ENCODE results near the gene DCDC1.
"Not testable (repeated sequence)": the region's sequence is repeated elsewhere in the genome, so short reads cannot be mapped to it uniquely, and the experiment has no call there.

Gene DCDC1

GRCh38 chr11:30984827-30985226 is 384.7 kb downstream of the DCDC1 start:
- no peak for FAIRE-seq

GRCh38 chr11:30984442-30984816 is 385.1 kb downstream of the DCDC1 start:
- no peak for FAIRE-seq

DNA sequence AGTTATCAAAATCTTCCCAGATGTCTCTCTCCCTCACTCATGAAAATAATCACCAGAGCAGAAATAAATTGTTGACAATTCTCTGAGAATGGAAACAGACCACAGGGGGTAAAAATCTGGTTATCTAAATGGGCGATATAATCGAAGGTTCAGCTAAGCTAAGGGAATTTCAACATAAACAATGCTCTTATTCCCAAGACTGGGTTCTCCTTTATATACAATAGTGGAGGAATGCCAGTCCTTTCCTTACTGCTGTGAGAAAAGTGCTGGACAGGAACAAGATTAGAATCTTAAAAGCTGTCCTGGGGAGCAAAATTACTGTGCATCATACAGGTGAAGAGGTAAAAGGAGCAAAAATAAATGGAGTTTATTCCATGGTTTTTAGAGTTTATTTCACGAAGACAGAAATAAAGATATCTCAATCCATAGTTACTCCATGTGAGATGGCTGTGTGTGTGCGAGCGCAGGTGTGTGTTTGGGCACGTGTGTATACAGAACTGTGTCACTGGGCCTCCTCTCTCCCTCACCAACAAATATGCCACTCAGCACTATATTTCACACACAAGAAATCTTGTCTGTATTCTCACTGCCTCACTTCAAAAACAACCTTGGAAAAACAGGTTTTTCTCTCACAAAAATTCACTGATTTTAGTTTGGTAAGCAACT is 385.6 kb downstream of the DCDC1 start:
- FAIRE-seq = no peak

DNA sequence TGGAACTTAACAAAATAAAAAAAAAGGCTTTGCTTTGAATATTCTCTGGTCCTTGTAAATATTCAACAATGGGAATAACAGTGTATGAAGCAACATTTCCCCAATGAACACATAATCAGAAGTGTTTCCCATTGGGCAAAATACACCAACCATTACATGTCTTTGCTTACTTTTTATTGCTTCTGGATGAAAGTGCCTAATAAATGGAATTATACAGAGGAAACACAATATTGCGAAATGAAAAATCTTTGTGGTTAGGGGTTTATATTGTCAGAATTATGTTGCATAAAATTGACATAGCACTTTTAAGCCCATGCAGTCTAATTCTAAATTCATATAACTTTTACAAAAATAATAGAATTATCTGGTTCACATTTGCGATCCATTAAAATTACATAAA is 386.4 kb downstream of the DCDC1 start:
- FAIRE-seq = no peak

- no peak for FAIRE-seq
These were observed 402.0 kb downstream of the DCDC1 start for GRCh38 chr11:30967579-30967978.

DNA sequence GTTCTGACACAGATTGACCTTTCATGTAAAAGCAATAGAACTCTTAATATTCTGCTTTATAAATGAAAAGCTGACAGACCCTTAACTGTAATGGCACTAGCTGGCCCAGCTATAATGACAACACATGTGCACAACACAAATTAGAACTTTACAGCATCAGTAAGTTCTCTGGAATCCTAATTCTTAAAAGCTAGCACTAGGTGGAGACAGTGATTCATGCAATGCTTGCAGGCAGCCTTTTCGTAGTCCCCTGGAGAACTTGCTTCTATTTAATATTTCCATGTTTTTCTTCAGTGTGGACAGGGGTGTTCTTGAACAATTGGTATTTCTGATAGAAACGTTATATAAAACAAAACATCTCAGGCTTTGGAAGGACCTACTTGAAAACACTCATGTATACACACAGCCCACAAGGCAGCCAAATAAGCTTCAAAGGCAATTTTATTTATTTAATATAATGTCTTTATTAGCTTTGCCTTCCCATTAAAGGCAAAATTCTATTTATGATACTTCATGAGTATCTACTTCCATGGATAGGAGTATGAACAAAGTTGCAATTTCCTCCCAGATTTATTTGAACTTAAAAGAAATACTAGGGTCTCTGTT is 409.0 kb downstream of the DCDC1 start:
- no peak for FAIRE-seq

- no peak for FAIRE-seq
These were observed 412.8 kb downstream of the DCDC1 start for GRCh38 chr11:30956751-30957150.

- no peak for FAIRE-seq
These were observed 419.7 kb downstream of the DCDC1 start for GRCh38 chr11:30949838-30950237.

- not testable (repeated sequence) for FAIRE-seq
These were observed 421.8 kb downstream of the DCDC1 start for GRCh38 chr11:30947715-30948114.

DNA sequence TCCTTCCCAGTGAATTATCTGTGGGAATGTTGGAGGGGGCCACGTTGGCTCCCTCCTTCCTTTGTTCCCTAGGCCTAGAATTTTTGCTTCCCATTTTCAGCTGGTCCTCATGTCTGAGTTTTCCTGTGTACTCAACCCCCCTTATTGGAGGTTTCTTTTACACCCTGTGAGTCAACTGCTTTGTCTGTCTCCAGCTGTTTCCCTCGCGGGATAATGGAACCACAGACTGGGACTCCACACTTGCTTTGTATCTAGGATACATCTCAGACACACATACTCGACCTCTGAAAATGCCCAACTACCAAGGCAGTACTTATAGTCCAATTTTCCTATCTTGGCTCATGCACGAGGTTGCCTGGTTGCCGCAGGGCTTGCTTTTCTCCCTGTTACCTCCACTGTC is 430.7 kb downstream of the DCDC1 start:
- no peak for FAIRE-seq

DNA sequence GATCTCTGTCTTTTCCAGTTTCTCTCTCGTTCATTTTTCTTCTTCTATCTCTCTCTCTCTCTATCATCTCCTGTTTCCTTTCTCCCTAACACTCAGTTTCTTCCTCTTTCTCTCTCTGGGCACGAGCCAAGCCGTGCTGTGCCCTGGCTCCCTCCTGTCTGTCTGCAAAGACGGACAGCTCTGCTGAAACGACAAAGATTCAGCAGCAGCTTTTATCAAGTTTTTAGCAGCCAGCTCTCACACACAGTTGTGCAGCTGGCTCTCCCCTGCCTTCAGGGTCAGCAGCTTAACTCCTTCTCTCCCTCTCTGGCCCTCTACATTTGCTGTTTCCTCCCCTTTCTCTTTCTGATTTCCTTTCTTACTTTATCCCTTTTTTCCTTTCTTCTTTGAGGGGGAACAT is 431.4 kb downstream of the DCDC1 start:
- no peak for FAIRE-seq

- FAIRE-seq = no peak
These were observed 433.0 kb downstream of the DCDC1 start for GRCh38 chr11:30936491-30936890.

DNA sequence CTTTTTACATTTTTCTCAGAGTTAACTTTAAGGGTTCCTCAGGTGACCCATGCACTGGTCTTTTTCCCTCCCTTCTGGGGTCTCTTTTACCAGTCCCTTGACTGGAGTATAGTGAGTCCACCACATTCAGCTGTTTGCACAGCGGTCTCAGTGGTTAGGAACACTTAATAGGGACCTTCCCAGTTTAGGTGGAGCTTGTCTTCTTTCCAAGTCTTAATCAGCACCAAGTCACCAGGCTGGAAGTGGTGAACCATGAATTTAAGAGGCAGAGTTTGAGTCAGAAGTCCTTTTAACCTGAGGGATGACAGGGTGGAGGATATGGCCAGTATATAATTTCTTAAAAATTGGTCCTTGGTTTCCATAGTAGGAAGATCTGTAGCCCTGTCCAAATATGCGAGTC is 433.7 kb downstream of the DCDC1 start:
- no peak for FAIRE-seq

DNA sequence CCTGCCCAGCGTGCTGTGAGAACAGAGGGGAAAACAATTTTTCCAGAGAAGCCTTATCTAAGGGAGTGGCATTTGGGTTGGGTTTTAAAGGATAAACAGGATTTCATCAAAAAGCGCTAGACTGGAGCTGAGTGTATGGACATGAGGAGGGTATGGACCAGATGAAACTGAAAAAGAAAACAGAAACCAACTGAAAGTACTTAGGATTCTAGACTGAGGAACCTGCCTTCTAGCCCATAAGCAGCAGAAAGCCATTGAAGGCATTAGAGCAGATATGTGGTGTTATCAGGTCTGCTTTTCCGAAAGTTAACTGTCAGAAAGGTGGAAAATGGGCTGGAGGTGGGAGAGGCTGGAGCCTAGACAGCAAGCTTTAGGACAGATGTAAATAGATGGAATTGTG is 443.4 kb downstream of the DCDC1 start:
- FAIRE-seq = no peak

DNA sequence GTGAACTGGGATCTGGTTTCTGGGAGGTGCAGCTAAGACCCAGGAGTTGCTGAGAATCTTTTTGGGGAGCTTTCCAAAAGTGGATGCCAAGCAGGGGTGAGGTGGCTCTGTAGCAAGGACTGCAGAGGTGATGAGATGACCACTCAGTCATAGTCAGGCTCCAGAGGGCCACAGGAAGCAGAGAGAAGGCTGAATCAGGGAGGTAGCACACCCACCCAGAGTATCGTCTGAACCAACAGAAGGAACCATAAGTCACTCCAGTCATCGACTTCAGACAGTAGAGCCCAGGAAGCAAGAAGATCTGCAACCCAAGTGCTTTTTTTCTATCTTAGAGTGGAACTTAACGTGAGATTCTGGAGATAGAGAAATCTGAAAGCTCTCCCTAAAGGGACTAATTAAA is 447.7 kb downstream of the DCDC1 start:
- FAIRE-seq = no peak

DNA sequence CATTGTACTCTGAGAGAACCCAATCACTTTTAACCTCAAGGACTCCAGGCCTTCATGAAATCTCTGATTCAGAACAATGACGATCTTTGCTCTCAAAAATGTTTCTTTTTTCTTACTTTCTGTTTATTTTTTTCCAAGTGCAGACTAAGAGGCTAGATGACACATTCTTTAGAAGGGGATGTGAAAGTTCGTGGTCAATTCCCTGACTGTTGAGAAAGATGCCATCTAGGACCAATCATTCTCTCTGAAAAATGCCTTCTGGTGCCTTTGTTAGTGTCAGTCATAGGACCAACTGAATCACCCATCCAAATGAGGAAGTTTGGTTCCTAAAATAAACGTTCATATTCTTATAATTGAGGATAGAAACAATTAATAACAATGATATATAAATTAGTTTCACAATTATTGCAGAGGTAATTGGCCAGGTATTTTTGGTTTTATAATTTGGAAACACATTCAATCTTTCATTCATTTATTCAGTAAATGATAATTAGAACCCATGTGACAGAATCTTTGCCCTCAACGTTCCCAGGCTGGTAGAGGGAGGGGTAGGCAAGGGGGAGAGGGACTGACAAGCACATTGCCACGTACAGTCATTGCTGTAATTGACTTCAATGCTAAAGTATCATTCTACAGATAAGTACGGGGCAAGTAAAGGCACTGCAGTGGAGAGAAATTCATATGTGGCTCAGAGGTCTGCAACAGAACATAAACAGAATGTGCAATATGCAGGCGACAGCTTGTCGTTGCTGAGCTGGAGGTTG is 450.0 kb downstream of the DCDC1 start:
- FAIRE-seq = no peak

DNA sequence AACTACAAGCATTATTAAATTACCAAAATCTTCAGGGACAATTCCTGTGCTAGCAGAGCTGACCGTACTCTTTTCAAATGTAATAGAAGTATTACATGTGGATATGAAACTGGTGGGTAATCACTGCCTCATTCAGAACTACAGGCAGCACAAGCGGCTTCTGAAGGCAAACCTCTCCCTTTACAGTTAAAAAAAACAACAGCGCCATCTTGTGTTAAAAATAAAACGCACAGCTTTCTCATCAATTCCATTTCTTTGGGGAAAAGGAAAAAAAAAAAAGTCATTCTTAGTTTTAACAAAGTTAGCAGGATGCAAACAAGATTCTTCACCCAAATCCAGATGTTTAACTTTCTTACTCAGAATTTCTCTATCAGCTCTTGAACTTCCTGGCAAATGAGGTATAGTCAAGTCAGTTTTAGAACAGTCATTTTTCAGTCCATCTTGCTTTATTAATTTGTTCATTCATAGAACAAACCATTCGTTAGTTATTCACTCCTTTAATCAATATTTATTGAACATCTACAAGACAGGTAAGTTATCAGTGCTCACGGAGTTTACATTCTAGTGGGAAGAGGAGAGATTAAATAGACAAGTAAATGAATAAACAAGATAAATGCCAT is 451.6 kb downstream of the DCDC1 start:
- FAIRE-seq = no peak

GRCh38 chr11:30917266-30917665 is 452.3 kb downstream of the DCDC1 start:
- no peak for FAIRE-seq

- no peak for FAIRE-seq
These were observed 452.8 kb downstream of the DCDC1 start for GRCh38 chr11:30916764-30917163.

DNA sequence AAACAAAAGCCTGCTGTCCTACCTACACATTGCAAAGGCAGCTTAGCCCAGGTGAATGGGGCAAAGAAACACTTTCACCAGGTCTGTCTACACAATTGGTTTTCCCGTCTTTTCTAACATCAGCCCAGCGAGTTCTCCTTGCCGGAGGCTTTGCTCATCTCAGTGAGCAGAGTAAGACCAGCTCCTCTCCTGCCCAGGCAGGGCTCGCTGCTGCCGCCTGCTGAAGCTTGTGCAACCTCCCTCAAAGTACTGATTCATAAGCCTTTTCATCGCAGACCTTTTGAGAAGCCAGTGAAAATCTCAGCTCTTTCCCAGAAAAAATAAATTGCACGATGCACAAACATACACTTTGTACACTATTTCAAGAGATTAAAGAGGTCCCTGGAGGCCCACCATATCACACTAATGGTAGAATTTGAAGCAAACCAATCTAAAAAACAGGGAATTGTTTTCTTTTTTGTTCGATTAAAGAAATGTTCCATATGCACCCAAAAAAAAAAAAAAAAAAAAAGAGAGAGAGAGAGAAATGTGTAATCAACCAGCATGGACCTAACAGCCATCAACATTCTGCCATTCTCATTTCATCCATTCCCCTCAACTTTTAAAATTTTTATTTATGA is 455.3 kb downstream of the DCDC1 start:
- no peak for FAIRE-seq

- FAIRE-seq = no peak
These were observed 458.3 kb downstream of the DCDC1 start for GRCh38 chr11:30911247-30911646.

GRCh38 chr11:30908857-30909256 is 460.7 kb downstream of the DCDC1 start:
- FAIRE-seq = no peak

DNA sequence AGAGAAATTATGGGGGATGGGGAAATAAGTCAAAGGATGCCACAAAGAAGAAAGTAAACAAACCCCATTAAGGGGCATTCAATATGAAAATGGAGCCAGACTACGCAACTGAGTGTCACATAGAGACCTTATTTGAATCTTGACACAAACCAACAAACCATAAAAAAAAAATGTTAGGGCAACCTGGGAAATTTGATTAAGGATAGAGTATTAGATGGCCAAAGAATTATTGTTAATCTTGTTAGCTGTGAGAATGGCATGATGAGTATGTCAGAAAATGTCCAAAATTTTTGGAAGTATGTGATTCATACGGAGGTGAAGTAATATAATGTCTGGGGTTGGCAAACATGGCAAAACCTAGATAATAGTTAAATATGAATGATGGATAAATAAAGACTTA is 461.3 kb downstream of the DCDC1 start:
- FAIRE-seq = no peak

Data from colon (tissue), 2 donors.